Right cardiac atrium (tissue), 5 donors: ENCODE measurements around the gene ABHD2. TPM values are rescaled to one million over a fixed set of nuclear protein-coding genes. Genes with fewer than 3 reads are reported as not detected.
A peak's percentile ranks its signal among the peaks of the same experiment; 100 is the strongest.
"Not testable (repeated sequence)": the region's sequence is repeated elsewhere in the genome, so short reads cannot be mapped to it uniquely, and the experiment has no call there.

ENCODE experiments used
- ATAC-seq, 2 donors: fragments of 200-7000 bp; cut with Tn5 transposase; one replicate each; pipeline versions ENCODE4 v1.8.0 to v1.9.1; 2020; ENCODE audit warnings: moderate library complexity in 2 of 2, mild to moderate bottlenecking in 1 of 2
- DNase-seq, 3 donors: peaks; one replicate each; pipeline ENCODE4 v3.0.0-alpha.2; 2020
- H3K27ac ChIP-seq: one replicate; pipeline ENCODE4 v1.5.1; 2013; ENCODE audit warnings: mild to moderate bottlenecking, low read length, control low read depth, moderate library complexity
- H3K27me3 ChIP-seq: one replicate; pipeline ENCODE4 v1.6.1; 2013; ENCODE audit not compliant: control insufficient read depth, insufficient read depth
- H3K4me1 ChIP-seq: one replicate; pipeline ENCODE4 v1.6.1; 2013; ENCODE audit warnings: low read length; ENCODE audit not compliant: control insufficient read depth, insufficient read depth
- H3K4me3 ChIP-seq: one replicate; pipeline ENCODE4 v1.5.1; 2013; ENCODE audit warnings: low read length, control low read depth
- H3K9me3 ChIP-seq: one replicate; pipeline ENCODE4 v1.6.1; 2013; ENCODE audit warnings: low read length; ENCODE audit not compliant: control insufficient read depth
- whole genome bisulfite sequencing: extraction: QIAGEN DNeasy Blood & Tissue Kit; methylation state at CpG from one replicate; pipeline ENCODE4 v1.1.7; 2013; 5-methylcytosine and 5-hydroxymethylcytosine counted together
- intact Hi-C, 4 donors: fragments of 100-400 bp; cut with DNase I; formaldehyde crosslinking; loops; one replicate each; pipeline versions ENCODE4 v1.11.0 to v1.14.0; 2022 to 2023
- polyA plus RNA-seq: library from polyadenylated mRNA; stranded (reverse); fragments of 200-250 nt; gene quantifications from one replicate; pipeline ENCODE4 v1.2.3, GENCODE V29; 2013
- total RNA-seq, 4 donors: library from RNA; stranded (reverse); fragmentation: NEBNext Ultra II Directional; extraction: Animal tissue kit (Norgen Biotek cat#: 25700); gene quantifications; one replicate each; pipeline ENCODE4 v1.2.1, GENCODE V29; 2021
- donor health status: healthy with polysubstance abuse.
- donor health status: DM: no; HTN: yes; CAD: no.
- donor health status: DM: no; HTN: no; CAD: no.
- donor health status: DM: no; HTN: yes; CAD: no; lungs with severe emphysema.
- donor health status: DM: yes; HTN: yes; CAD: no.

ABHD2 gene
- total and polyA plus RNA-seq, 5 donors = 21.8 to 179 (median 112) TPM

DNA sequence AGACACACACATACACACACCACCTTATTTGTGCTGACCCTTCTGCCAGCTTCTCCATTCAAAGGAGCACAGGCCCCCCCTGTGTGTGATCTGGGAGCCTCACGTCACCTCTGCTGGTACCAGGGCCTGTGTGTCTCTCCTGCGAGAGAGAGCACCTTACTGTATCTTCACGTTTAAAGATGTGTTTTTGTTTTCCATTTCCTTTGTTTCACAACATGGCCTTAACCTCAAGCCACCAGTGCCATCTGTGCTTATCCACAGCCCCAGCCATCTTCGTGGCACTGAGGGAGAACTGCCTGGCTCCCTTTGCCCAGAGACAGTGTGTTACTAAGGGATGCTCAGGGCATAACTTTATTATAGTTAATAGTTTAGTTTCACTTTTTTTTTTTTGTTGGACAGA is 52.3 kb downstream of the ABHD2 start:
- peak overlapping the region; percentile 81 for H3K27ac ChIP-seq
- DNase-seq (no peak), ATAC-seq (no peak)
- H3K4me3 ChIP-seq = no peak overlapping the region
- 74% methylated on average over 4 of the region's 4 CpGs for WGBS
- no peaks in the 10 kb centered on the region for H3K27me3 ChIP-seq
- H3K4me1 ChIP-seq = peaks cover 35% of the 10 kb centered on the region
- no peaks in the 10 kb centered on the region for H3K9me3 ChIP-seq
- intact Hi-C loops = no loop called here

DNA sequence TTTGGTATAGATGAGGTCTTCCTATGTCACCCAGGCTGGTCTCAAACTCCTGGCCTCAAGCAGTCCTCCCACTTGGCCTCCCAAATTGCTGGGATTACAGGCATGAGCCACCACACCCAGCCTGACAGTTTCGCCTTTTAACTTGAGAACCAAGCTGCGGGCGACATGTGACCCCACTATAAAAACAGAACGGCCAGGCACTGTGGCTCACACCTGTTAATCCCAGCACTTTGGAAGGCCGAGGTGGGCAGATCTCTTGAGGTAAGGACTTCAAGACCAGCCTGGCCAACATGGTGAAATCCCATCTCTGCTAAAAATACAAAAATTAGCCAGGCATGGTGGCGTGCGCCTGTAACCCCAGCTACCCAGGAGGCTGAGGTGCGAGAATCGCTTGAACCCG is 52.9 kb downstream of the ABHD2 start:
- 98% methylated on average over 10 of the region's 10 CpGs for WGBS
- H3K27ac ChIP-seq = peak overlapping the region; percentile 3
- peaks cover 32% of the 10 kb centered on the region for H3K4me1 ChIP-seq
- ATAC-seq, H3K27me3 ChIP-seq, H3K9me3 ChIP-seq, intact Hi-C loops, H3K4me3 ChIP-seq, DNase-seq: not testable (repeated sequence)

DNA sequence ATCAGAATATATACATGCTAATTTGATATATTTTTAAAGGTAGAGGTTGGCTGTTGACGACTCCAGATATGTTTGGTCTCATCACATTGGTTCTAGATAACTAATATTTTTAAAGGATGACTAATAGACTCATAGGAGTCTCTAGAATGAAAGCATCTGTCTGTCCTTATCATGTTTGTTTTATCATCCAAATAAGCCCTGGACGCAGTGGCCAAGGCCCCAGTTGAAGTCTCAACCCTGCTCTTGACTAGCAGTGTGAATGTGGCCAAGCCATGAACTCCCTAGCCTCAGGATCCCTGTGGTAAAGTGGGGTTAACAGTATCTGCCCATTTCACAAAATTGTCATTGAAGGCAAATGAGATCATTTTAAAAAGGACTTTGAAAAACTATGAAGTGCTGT is 53.6 kb downstream of the ABHD2 start:
- peaks cover 26% of the 10 kb centered on the region for H3K4me1 ChIP-seq
- H3K9me3 ChIP-seq = no peaks in the 10 kb centered on the region
- WGBS = 36% methylated on average over 2 of the region's 2 CpGs
- no peak overlapping the region for H3K27ac ChIP-seq
- intact Hi-C loops = no loop called here
- H3K4me3 ChIP-seq = no peak overlapping the region
- DNase-seq (peak in 1 of 3 donors; percentile 28), ATAC-seq (no peak)
- H3K27me3 ChIP-seq = no peaks in the 10 kb centered on the region

DNA sequence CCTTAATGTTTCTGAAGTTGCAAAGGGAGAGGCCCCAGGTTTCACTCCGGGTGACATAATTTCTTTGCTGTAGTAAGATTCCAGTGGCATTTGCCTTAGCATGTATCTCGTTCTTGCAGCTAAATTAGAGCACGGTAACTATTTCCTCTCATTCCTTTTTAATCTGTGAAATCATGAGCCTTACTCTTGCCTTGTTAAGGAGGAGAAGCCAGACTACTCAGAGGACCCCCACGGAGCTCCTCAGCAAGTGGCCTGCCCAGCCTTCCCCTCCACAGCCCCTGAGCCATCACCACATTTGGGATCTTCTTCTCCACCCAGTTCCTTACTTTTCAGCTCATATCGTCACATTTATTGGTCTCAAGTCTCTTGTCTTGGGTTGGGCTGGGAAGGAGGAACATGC is 54.2 kb downstream of the ABHD2 start:
- H3K9me3 ChIP-seq = no peaks in the 10 kb centered on the region
- no peak for DNase-seq
- intact Hi-C loops = no loop called here
- ATAC-seq = no peak
- 62% methylated on average over 5 of the region's 5 CpGs for WGBS
- no peak overlapping the region for H3K4me3 ChIP-seq
- no peak overlapping the region for H3K27ac ChIP-seq
- peaks cover 21% of the 10 kb centered on the region for H3K4me1 ChIP-seq
- no peaks in the 10 kb centered on the region for H3K27me3 ChIP-seq

DNA sequence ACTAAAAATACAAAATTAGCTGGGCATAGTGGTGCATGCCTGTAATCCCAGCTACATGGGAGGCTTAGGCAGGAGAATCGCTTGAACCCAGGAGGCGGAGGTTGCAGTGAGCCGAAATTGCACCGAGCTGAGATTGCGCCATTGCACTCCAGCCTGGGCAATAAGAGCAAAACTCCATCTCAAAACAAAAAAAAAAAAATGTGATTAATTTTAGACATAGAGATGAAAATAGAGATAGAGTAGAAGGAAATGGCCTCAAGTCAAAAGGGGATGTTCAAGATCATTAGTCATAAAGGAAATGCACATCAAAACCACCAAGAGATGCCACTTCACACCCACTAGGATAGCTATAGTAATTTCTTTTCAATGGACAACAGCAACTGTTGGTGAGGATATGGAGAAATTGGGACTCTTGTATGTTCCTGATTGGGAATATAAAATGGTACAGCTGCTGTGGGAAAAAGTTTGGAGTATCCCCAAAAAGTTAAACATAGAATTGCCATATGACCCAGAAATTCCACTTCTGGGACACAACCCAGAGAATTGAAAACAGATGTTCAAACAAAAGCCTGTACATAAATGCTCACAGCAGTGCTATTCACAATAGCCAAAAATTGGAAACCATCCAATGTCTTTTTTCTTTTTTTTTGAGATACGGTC is 55.4 kb downstream of the ABHD2 start:
- intact Hi-C loops = no loop called here
- Histone ChIP-seq H3K27me3 (no peaks in the 10 kb centered on the region), H3K9me3 (no peaks in the 10 kb centered on the region), H3K4me3 (no peak overlapping the region), H3K4me1 (peaks cover 14% of the 10 kb centered on the region), H3K27ac (no peak overlapping the region)
- no peak for DNase-seq
- ATAC-seq = peak; percentile 27 to 50
- 51% methylated on average over 6 of the region's 6 CpGs for WGBS

DNA sequence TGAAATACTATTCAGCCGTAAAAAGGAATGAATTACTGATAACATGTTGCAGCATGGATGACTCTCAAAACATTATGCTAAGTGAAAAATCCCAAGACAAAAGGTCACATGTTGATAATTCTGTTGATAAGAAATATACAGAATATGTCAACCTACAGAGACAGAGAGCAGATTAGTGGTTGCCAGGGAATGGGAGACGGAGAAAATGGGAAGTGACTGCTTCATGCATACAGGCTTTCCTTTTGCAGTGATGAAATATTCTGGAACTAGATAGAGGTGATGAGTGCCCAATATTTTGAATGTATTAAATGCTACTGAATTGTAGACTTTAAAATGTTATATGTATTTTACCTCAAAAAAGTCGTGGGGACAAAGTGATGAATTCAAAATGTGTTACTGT is 56.2 kb downstream of the ABHD2 start:
- H3K4me3 ChIP-seq = no peak overlapping the region
- intact Hi-C loops = no loop called here
- H3K27ac ChIP-seq = no peak overlapping the region
- no peaks in the 10 kb centered on the region for H3K27me3 ChIP-seq
- 86% methylated on average over 3 of the region's 3 CpGs for WGBS
- DNase-seq = no peak
- peaks cover 13% of the 10 kb centered on the region for H3K4me1 ChIP-seq
- no peak for ATAC-seq
- no peaks in the 10 kb centered on the region for H3K9me3 ChIP-seq

DNA sequence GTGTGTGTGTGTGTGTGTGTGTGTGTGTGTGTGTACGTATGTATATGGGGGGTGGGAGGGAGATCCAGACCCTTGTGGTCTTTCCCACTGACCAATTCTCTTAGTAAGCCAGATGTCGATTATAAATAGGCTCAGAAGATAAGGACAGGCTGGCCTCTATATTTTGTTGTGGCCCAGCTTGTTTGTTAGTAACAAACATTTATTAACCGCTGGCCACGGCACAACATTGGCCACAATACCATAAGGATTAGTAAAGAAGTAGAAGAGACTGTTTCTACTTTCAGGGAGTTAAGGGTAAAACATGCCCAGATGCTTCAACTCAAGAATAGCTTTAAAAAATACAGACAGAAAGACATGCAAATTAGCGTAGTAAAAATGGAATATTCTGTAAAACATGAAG is 58.1 kb downstream of the ABHD2 start:
- Histone ChIP-seq H3K4me3 (no peak overlapping the region), H3K27me3 (no peaks in the 10 kb centered on the region), H3K27ac (no peak overlapping the region), H3K4me1 (peaks cover 6% of the 10 kb centered on the region), H3K9me3 (no peaks in the 10 kb centered on the region)
- intact Hi-C loops = no loop called here
- 63% methylated on average over 5 of the region's 5 CpGs for WGBS
- ATAC-seq = no peak
- no peak for DNase-seq

DNA sequence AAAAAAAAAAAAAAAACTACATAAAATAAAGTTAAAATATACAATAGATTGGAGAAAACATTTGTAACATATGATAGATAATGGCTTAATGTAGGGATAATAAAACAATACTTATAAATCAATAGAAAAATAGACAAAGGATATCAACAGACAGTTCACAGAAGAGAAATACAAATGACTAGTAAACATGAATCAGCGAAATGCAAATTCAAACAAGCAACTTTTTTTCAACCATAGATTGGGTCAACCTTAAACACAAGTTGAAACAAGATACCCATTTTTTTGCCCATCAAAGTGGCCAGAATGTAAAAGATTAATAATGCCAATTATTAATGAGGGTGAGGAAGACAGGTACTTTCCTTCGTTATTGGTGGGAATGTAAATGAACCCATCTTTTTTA is 59.9 kb downstream of the ABHD2 start:
- Histone ChIP-seq H3K27ac (no peak overlapping the region), H3K4me3 (no peak overlapping the region), H3K4me1 (peaks cover 2% of the 10 kb centered on the region), H3K9me3 (no peaks in the 10 kb centered on the region), H3K27me3 (no peaks in the 10 kb centered on the region)
- 73% methylated on average over 2 of the region's 2 CpGs for WGBS
- ATAC-seq (no peak), DNase-seq (no peak)
- intact Hi-C loops = no loop called here

DNA sequence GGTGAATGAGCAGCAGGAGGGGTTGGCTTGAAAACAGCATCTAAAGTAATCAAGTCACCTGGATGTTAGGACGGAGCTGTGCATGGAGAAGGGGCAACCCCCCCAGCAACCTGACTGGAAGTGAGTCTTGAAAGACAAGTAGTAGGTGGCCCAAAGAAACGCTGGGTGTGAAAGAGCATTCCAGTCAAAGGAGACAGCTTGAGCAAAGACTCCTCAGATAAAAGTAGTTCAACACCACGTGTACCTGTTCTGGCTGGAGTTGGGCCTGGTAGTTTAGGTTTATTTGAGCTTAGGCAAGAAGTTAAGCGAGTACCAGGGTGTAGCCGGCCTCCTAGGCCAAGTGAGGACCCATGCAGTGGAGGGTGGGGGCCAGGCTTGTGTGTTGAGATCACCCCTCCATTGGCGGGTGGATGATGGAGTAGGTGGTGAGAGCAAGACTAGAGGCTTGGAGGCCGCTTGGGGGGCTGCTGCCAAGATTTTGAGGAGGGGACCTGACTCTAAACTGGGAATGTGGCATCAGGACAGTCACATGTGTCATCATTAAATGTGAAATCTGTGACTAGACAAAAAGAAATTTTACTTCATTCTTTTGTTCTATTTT is 61.3 kb downstream of the ABHD2 start:
- H3K4me3 ChIP-seq = no peak overlapping the region
- peaks cover 2% of the 10 kb centered on the region for H3K4me1 ChIP-seq

DNA sequence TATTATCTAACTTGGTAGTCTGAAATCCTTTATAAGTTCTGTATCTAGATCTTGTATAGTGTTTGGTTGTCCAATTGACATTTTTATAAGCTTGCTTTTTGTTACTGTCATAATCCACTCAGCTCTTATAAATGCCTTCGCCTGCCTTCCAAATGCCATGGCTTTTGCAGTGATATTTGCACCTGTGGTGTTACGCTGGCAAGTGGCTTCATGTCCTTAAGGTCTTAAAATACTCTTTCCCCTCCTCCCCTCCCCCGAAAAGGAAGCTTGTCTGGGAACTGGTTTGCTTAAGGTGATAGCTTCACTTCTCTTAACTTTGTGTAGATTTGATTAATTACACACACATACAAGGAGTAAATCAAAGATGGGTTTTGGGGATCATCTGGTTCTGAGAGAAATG is 62.0 kb downstream of the ABHD2 start:
- intact Hi-C loops = no loop called here
- no peak overlapping the region for H3K4me3 ChIP-seq
- 71% methylated on average over 3 of the region's 3 CpGs for WGBS
- H3K4me1 ChIP-seq = peaks cover 2% of the 10 kb centered on the region
- ATAC-seq (no peak), DNase-seq (no peak)
- no peaks in the 10 kb centered on the region for H3K9me3 ChIP-seq
- no peaks in the 10 kb centered on the region for H3K27me3 ChIP-seq
- H3K27ac ChIP-seq = peak overlapping the region; percentile 31

More for the DNA sequence above, 61.3 kb downstream of the ABHD2 start:
- H3K9me3 ChIP-seq = no peaks in the 10 kb centered on the region
- ATAC-seq (peak; percentile 29 to 52), DNase-seq (no peak)
- H3K27me3 ChIP-seq = no peaks in the 10 kb centered on the region
- H3K27ac ChIP-seq = no peak overlapping the region
- intact Hi-C loops = no loop called here
- WGBS = 79% methylated on average over 7 of the region's 7 CpGs

DNA sequence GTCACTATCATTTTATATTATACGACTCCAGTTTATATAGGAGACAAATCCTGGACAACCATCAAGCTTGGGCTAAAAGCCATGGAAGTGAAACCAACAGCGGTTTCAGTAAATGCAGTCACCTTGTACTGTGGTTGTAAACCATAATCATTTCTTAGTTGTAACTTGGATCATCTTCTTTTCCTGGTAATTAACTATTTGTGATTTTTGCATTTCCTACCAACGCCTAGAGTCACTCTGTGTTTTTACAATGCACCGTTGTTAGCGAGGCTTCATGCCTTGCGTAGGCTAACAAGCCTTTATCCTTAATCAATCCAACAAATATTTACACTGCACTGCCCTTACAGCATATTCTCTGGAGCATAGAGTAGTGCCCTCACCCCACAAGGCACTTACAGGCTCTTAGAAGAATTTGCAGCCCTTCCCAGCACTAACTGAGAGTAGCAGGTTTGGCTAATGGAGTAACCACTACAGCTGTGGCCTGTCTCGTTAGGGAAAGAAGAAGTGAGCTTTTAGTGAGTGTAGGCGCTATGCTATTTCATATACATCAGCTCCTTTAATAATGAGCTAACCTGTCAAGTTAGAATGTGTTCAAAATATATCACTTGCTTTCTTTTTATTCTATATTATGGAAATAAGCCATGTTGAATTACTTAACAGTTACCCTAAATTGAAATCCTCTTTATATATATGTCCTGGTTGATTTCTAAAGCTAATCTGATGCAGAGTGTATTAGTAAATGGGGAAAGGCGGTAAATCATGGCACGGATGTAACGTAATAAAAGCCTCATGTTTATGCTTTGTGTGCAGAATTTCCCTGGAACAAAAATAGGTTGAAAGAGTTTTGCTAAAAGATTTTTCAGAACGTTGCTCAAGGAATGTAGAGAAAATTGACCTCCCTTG is 62.8 kb downstream of the ABHD2 start:
- H3K9me3 ChIP-seq = no peaks in the 10 kb centered on the region
- WGBS = 87% methylated on average over 12 of the region's 12 CpGs
- DNase-seq (no peak), ATAC-seq (no peak)
- intact Hi-C loops = no loop called here
- H3K4me1 ChIP-seq = peaks cover 5% of the 10 kb centered on the region
- peak overlapping the region; percentile 69 for H3K27ac ChIP-seq
- H3K4me3 ChIP-seq = no peak overlapping the region
- H3K27me3 ChIP-seq = no peaks in the 10 kb centered on the region
